Putamen (tissue), 1 donor: ENCODE measurements around the gene R3HDM1.
"Not testable (repeated sequence)": the region's sequence is repeated elsewhere in the genome, so short reads cannot be mapped to it uniquely, and the experiment has no call there.

Experiments used
- DNase-seq: peaks from one replicate; pipeline ENCODE4 v3.0.0-alpha.2; 2016; ENCODE audit warnings: low spot score

Gene R3HDM1

DNA sequence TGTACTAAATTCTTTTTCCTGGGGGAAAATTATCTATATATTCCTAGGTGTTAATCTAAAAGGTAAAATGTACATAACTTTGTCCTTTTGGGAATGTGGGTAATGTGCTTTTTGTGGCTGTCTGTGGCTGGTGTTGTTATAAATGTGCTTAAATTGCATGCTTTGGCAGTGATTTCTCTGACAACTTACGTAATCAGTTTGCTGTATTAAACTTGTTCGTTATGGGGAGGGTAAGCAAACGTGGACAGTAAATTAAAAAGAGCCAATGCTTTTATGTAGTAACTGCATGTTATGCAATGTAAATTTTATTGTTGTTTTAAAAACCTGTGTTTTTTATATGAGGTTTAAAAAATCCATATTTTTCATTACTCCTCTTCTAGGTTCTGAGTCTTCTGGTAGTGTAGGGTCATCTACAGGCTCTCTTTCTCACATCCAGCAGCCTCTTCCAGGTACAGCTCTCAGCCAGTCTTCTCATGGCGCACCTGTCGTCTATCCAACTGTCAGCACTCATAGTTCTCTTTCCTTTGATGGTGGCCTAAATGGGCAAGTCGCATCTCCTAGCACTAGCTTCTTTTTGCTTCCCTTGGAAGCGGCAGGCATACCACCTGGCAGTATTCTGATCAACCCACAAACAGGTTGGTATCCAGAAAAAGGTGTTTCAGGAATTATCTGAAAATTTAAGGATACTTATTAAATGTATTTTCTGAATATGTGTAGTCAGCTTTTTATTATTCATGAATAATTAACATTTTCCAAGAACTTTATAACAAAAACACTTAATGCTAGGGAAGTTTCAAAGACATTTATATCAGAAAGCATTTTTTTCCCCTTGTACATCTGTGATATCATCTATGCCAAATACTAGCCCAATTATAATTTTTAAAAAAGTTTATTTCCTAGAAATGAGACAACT is 110.1 kb downstream of the R3HDM1 start:
- no peak for DNase-seq

DNA sequence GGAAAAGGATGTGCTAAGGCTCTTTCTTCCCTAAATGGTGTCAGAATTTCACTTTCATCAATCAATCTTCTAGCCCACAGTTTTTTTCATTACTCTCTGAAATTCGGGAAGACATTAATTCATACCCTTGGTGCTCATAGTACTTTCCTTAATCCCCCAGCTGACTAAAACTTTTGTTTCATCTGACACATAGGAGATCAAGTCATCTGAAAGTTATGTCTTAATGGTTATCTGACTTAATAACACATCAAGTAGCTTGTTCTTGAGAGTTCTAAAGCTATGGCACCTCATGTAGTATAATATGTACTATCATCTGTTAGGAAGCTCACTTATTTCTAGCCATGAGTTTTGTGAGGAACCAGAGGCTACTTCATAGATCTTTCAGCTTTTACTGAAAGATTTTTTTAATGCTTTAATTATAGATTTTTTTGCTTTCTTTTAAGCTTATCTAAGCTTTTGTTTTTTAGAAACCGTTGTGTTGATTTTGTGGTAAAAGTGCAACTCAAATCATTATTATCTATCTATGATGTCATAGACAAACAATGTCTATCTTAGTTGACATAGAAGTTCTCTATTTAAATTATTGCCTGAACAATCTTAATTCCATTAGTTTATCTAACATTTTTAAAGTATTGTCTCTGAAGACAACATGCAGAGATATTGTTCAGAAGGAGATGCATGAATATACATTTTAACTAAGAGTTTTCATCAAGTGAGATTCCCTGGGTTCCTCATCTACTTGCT is 116.7 kb downstream of the R3HDM1 start:
- no peak for DNase-seq

DNA sequence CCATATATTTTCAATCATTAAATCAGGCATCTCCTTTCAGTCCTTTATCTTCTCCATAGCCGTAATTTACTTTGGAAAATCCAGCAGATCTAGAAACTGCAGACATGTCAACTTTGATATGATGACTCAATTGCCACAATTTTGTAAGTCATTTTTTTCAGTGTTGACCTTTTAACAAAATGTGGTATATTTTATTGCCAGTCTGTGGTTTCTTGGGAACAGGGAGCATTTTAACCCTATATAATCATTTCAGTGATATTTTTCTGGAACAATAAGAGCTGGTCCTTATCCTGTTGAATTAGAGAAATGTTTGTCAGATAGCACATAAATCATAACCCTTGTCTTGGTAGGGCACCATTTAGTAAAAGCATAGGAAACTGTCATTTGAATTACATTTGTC is 119.4 kb downstream of the R3HDM1 start:
- no peak for DNase-seq

DNA sequence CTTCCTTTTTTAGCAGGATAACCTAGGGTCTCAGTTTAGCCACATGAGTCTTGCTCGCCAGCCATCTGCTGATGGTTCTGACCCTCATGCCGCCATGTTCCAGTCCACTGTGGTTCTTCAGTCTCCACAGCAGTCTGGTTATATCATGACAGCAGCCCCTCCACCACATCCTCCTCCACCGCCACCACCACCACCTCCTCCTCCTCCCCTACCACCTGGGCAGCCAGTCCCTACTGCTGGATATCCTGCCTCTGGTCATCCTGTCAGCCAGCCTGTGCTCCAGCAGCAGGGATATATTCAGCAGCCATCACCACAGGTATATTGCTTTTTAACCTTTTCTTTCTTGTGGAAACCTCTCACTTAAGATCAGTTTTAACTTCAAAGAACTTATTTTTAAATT is 120.4 kb downstream of the R3HDM1 start:
- DNase-seq = no peak

DNA sequence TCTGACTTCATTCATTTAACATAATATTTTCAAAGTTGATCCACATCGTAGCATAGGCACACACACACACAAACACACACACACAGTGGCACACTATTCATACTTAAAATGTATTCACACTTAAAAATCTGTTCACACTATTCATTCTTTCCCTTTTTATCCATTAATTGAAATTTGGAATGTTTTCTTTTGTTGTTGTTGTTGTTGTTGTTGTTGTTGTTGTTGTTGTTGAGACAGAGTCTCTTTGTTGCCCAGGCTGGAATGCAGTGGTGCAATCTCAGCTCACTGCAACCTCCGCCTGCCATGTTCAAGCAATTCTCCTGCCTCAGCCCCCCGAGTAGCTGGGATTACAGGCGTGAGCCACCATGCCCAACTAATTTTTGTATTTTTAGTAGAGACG is 123.0 kb downstream of the R3HDM1 start:
- DNase-seq = not testable (repeated sequence)

DNA sequence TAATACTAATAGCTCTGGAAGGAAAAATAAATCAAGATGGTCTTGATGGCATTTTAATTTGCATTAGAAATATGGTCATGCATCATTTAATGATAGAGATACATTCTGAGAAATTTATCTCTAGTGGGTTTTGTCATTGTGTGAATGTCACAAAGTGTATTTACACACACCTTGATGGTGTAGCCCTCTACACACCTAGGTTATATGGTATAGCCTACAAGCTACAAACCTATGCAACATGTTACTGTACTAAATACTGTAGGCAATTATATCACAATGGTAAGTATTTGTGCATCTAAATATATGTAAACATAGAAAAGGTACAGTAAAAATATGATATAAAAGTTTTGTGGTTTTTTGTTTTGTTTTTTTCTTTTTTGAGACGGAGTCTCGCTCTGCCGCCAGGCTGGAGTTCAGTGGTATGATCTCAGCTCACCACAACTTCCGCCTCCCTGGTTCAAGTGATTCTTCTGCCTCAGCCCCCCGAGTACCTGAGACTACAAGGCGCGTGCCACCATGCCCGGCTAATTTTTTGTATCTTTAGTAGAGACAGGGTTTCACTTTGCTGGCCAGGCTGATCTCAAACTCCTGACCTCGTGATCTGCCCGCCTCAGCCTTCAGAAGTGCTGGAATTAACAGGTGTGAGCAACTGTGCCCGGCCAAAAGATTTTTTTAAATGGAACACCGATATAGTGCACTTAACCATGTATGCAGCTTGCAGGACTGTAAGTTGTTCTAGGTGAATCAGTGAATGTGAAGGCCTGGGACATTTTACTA is 126.7 kb downstream of the R3HDM1 start:
- DNase-seq = no peak

DNA sequence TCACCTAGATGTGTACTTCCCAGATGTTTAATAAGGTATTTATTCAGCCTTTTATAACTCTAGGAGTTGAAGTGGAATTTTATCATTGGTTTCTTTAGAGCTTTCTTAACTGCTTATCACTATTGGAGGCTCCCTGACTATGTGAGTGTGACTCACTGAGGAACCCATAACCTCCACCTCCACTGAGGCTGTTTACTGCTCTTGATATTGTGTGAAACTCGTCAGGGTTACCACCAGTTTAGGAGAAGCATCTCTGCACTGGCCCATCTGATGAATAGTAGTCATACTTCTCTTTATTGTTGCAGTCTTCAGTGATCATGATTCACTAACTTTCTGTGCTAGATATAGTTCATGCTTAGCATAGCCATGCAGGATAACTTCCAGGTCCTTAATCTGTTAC is 130.8 kb downstream of the R3HDM1 start:
- no peak for DNase-seq

DNA sequence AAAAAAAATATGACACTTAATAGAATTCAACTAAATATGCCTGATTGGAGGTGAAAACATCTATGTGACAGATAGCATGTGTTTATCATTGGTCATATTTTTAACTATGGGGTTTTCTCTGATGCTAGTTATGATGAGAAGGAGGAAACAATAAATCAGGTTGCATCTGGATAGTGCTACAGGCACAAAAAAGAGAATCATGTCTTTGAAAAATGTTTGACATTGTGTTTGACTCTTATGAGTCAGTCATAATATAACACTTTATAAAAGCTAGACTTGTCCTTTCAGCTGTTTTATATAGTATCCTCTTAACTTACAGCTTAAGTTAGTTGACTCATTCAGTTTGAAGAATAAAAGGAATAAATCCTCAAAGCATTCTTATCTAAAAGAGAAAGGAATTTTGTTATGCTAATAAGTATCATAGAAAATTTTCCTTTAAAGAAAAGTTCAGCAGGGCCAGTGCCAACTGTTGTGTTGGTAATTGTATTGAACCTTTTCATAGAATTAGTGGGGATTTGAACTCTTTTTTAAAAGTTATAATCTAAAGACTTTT is 131.9 kb downstream of the R3HDM1 start:
- DNase-seq = no peak

DNA sequence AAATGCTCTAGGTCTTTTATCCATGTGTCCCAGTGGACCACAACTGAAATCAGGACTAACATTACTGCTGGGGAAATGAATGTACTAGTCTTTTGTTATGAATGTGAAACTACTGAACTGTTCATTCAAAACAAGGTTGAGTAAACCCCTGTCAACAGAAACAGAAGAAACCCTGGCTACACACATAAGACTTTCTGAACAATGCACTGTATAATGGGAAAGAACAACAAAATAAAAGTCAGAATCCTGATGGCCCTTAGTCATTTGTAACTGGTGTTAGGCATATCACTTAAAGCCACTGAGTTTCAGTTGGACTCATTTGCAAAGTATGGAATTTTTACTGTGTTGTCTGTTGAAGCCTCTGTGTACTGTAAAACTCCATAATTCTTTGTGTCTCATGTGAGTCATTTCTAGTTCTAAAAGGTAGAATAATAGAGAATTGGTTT is 133.4 kb downstream of the R3HDM1 start:
- DNase-seq = no peak

DNA sequence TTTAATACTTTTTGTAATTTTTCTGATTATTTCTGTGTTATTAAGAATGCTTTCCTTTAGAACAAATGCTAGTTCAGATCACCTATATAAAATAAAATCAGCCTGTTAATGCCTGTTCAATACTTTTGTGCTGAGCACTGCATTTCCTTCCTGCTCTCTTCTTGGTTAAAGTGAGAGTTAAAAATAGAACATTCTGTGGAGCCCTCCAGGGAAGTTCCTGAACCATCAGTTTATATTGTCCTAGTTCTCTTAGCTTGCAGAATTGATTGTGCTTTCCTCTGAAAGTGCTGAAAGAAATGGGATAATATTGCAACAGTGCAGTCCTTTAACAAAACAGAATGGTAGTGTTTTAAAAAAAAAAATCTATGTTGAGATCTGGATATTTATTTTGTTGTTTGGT is 135.8 kb downstream of the R3HDM1 start:
- no peak for DNase-seq

DNA sequence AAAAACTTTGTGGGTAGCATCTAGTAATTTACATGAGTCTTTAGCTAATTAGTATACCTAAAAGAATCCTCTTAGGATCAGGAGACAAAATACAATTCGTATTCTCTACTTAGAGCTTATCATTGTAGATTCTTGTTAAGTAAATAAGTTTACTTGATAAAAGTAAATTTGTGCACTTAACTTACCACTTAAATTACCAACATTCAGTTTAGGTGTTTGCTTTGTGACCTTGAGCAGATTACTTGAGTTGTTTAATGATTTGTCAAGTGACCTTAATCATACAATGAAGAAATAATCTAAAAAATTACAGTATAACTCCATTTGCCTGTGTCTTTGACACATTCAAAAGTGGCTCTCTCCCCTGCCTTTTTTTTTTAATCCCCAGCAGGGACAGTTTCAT is 143.2 kb downstream of the R3HDM1 start:
- DNase-seq = no peak

DNA sequence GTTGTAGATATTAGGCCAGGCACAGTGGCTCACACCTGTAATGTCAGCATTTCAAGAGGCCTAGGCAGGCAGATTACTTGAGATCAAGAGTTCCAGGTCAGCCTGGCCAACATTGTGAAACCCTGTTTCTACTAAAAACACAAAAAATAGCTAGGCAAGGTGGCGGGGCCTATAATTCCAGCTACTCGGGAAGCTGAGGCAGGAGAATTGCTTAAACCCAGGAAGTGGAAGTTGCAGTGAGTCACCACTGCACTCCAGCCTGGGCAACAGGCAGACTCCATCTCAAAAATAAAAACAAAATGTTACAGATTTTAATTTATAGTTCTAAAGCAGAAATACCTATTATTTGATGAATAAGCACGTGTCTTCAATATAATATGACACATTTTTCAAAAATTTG is 144.7 kb downstream of the R3HDM1 start:
- no peak for DNase-seq

DNA sequence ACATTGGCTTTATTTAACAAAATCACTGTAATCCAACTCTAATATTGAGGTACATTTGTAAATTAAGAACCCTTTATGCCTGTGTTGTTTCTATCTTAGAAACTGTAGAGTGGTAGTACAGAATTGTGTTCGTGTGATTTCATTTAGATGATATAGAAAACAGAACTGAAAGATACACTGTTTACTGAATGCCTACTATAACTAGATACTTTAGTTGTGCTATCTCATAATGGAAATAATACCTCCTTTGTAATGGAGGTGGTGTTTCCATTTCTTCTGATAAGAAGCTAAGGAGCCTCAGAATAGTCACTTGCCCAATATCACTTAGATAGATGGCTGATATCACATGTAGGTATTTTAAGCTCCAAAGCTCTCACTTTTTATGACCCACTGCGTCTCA is 147.8 kb downstream of the R3HDM1 start:
- no peak for DNase-seq

DNA sequence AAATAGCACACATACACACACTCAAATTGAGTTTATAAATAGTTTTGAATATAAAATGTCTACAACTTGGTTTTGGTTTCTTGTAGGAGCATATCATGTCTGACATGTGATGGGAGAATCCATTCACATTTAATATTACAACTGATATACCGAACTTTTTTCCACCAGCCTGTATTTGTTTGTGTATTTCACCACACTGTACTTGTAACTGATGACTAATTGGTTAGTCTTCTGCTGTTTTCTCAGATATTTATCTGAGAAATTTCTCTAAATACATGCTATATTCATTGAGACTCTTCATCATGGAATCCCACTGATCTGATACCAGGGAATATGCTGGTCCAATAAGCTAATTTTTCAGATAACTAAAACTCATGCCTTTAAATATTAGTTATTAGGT is 154.1 kb downstream of the R3HDM1 start:
- DNase-seq = no peak

DNA sequence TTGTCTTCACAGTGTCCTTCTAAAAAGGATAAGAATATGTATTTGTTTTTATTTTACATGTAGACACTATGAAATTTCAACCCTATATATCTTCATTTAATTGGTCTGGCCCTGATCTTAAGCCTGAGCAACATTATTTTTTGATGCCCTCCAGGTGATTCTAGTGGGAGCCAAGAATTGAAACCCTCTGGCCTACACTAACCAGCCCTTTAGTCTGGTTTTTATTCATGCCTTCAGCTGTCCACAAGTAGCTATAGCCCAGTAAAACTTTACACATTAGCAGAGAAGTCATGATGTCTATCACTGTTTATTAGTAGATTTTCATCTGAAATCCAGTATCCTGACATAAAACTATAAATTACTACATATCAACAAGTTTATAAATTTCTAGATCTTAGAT is 157.7 kb downstream of the R3HDM1 start:
- no peak for DNase-seq

DNA sequence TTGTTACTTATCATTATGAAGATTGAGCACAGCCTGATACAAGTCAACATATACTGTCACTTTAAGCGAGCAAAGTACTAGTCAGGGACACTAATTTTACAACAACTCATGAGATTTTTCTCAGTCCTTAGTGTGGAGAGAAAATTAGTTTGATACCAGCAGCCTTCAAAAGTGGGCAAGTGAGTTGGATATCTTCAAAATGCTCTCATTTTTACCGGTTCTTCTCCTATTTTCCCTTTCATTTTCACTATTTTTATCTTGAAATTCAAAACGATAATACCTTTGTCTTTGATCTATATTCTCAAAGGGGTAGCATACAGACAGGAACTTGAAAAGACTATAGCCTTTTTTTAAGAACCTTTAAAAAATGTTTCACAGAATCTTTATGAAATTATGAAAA is 158.4 kb downstream of the R3HDM1 start:
- DNase-seq = no peak

DNA sequence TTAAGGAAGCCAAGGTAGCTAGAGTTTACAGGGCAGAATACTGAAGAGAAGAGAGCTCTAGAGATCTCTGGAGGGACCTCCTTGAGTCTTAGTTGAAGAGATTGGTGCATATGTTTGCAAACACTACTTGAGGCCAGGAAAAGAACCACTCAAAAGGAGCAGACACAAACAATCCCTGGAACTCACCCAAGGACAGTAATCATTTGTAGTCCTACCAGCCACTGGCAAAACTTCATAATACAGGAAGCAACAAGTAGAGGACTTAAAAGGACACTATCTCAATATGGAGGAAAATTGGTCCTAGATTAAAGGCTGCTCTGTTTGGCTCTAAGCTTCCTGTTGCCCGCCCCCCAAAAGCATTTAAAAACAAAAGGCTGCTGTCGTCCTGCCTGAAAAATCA is 163.4 kb downstream of the R3HDM1 start:
- DNase-seq = peak; percentile 10

DNA sequence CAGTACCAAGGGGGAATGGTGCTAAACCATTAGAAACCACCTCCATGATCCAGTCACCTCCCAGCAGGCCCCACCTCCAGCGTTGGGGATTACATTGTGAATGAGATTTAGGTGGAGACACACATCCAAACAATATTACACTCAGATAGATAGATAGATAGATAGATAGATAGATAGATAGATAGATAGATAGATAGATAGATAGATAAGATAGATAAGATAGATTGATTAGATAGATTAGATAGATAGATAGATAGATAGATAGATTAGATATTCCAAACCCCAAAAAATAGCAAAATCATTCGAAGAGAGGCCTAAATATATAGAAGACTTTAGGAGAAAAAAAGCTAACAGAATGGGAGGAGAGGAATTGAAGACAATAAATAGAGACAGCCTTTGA is 167.6 kb downstream of the R3HDM1 start:
- DNase-seq = no peak

DNA sequence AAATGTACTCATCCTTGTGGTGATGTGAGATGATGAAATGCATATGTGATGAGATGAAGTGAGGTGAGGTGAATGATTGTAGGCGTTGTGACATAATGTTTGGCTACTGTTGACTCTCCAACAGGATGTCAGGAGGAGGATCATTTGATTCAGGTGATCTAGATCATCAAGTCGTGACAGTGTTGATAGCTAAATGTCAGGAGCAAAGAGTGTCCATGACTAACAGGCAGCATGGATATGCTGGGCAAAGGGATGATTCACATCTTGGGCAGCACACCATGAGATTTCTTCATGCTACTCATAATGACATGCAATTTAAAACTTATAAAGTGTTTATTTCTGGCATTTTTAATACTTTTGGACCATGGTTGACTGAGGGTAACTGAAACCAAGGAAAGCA is 170.2 kb downstream of the R3HDM1 start:
- no peak for DNase-seq

DNA sequence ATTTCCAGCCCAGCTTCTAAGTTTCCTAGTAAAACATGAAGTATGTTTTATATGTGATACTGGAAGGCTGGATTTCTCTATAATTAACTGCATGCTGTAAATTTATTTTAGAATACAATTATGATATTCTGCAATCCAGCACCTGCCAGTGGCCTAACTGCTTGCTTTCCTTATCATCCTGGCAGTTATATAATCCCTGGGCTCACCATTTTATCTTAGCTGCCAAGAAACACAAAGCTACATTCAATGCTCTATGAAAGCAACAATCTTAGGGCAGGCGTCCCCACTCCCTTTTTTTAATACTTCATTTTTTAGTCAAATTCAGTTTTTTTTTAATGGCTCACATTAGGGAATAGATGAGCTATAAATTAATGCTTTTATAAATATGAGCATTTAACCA is 172.0 kb downstream of the R3HDM1 start:
- no peak for DNase-seq

DNA sequence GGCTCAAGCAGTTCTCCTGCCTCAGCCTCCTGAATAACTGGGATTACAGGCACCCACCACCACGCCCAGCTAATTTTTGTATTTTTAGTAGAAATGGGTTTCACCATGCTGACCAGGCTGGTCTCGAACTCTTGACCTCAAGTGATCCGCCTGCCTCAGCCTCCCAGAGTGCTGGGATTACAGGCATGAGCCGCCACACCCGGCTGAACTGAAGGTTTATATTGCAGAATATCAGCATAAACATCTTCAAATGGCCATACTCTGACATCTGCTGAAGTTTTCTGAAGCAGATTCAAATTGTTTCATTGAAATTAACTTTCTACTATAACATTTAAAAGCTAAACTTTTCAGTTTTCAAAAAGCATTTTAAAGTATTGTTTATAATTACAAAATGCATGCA is 172.8 kb downstream of the R3HDM1 start:
- DNase-seq = not testable (repeated sequence)

DNA sequence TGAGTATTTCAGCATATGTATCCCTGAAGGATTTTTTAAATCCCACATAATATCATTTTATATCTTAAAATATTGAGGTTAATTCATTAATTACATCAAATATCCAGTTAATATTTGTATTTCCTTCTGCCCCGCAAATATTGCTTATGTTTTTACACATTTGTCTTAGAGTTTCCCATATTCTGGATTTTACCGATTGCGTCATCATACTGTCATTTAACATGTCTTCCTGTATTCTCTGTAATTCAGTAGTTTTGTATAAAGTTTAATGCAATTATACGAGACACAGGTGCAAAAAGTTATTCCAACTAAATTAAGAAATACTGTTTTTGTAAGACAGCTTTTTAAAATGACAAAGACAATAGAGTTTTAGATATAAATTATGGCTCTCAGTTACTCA is 176.9 kb downstream of the R3HDM1 start:
- DNase-seq = no peak
